ENCODE measurements around the gene UCP3.

- no peak for TF ChIP-seq MAX (IDR thresholded peaks at IDR 0.05)
- no peak for TF ChIP-seq EZH2phosphoT487 (IDR thresholded peaks at IDR 0.05; ENCODE audit: borderline replicate concordance)
- no peak for TF ChIP-seq EZH2 (IDR thresholded peaks at IDR 0.05)
- no peak for TF ChIP-seq POLR2AphosphoS5 (IDR thresholded peaks at IDR 0.05; ENCODE audit: low read depth, low read length)
- no peak for TF ChIP-seq CTCF (IDR thresholded peaks at IDR 0.05 in 2 of 3, conservative IDR thresholded peaks at IDR 0.05 in 1 of 3; ENCODE audit: borderline replicate concordance in 1 of 3, insufficient read depth in 1 of 3, low read depth in 2 of 3, low read length in 2 of 3)
Measured at GRCh38 chr11:73980001-73980961, 28.6 kb downstream of the UCP3 start.

Data from HCT116 (cell line).